Brain pericyte (primary cell): ENCODE measurements around the gene SLC35A2.
A peak's percentile ranks its signal among the peaks of the same experiment; 100 is the strongest.

ENCODE experiments used
- DNase-seq: peaks from one replicate; pipeline ENCODE4 v3.0.0-alpha.2; 2012; ENCODE audit warnings: low read depth, low spot score

The SLC35A2 gene

DNA sequence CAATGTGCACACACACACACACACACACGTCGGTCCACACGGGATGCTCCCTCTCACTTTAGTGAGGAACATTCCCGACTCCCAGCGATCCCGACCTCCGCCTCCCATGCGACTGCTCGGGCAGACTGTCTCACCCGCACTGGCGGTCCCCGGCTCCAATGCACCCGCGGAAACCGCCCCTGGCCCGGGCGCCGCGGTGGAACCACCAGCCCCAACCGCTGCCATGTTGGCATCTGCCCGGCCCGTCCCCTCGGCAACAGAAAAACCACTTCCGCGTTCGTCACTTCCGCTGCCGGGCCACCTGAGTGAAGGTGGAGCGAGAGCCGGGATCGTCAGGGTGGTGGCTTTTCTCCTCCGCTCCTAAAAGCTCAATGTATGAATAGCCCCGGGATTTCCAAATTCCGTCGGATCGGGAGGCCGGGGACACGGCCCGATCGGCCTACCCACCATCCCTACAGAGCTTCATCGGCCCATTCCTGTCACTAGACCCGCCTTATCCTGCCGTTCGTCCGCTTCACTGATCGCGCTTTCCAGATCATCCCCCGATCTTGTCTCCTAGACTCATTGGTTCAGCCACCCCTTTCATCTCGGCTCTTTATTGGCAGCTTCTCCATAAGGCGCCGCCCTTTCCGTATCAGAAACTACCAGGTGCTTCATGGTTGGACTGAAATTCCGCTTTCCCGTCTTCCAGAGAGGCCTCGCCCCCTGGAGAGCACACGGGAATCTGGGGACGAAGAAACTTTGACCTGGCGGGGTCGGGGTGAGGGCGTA is at the start of gene SLC35A2:
Gene SLC35A2, minus strand, starts transcription at position 235 of the 771 bp plus-strand sequence. Its CDS starts 10 bp downstream, at position 225.
- no peak for DNase-seq

- DNase-seq = no peak
Observed at GRCh38 chrX:48960291-48960690, 48.8 kb upstream of the SLC35A2 start.

DNA sequence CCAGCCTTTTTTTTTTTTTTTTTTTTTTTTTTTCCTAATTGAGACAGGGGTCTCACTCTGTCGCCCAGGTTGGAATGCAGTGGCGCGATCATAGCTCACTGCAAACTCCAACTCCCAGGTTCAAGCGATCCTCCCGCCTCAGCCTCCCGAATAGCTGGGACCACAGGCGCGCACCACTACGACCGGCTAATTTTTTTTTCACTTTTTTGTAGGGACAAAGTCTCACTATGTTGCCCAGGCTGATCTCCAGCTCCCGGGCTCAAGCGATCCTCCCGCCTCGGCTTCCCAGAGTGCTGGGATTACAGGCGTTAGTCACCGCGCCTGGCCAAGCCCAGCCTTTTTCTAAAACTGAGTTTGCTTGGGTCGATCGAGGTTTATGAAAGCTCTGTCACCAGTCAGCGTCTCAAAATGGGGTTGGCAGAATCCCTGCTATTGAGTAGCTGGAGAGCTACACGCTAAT is 47.2 kb upstream of the SLC35A2 start:
- no peak for DNase-seq

GRCh38 chrX:48957827-48958634 is 46.6 kb upstream of the SLC35A2 start:
- DNase-seq = peak; percentile 93

GRCh38 chrX:48957477-48957826 is 46.0 kb upstream of the SLC35A2 start, which contains the start of gene OTUD5:
Gene OTUD5 (minus strand): TSS chrX:48957607. CDS start chrX:48957570, 37 bp downstream.
- no peak for DNase-seq

- DNase-seq = no peak
Observed at GRCh38 chrX:48956728-48957414, 45.4 kb upstream of the SLC35A2 start.

- no peak for DNase-seq
Observed at GRCh38 chrX:48948589-48948988, 37.1 kb upstream of the SLC35A2 start.

DNA sequence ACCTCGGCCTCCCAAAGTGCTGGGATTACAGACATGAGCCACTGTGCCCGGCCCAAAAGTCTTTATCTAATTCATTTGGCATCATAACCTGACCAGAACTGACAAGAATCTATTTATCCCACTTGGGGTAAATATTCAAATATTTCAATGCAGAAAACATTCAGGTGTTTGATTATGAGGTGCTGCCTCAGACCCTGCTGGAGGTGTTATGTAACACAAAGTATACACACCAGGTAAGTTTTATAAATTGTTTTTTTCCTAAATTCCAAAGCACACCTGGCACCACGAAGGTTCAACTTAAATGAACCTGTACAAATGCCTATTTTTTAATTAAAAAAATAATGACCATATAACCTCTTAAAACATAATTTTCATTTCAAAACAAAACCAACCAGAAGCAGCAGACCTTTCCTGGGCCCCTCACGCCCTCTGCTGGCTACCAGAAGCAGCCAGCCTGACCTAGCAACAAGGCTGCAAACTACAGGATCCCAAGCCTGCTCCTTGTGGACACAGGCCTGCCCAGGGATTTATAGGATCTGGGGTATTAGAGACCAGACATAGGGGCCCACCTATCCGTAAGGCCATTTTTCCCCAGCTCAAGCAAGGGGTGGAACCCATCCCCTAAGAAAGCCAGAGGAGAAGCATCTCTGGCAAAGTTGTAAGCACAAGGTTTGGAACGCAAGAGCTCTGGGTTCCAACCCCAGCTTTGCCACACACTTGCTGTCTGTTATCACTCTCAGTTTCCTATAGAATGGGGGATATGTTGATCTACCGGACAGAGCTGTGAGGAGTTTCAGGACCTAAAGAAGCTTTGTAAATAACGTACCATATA is 34.3 kb upstream of the SLC35A2 start:
- no peak for DNase-seq

- no peak for DNase-seq
Observed at GRCh38 chrX:48942895-48943294, 31.4 kb upstream of the SLC35A2 start.

DNA sequence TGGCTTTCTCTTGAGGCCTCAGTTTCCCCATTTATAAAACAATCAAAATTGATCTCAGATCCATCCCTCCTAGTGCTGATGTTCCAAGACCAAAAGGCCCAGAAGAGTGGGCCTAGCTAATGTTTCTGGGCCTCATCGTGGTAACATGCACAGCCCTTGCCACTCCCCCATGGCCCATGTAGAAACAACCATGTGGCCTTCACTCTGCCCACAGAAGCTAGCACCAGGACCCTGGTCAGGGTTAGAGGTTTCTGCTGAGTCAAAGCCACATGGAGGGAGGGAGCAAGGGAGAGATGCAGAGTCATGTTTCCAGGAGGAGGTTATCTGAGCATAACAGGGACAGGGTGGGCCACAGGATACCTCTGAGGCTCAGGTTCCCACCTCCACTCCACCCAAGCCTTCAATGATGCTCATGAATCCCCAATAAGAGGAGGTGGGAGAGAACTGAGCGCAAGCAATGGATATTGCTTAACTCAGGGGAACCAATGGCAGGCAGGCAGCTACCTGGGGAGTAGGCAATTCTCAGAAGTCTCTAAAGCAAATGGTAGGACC is 29.0 kb upstream of the SLC35A2 start:
- no peak for DNase-seq

GRCh38 chrX:48939524-48940228 is 28.2 kb upstream of the SLC35A2 start:
- DNase-seq = no peak

- no peak for DNase-seq
Observed at GRCh38 chrX:48938721-48939425, 27.4 kb upstream of the SLC35A2 start.

DNA sequence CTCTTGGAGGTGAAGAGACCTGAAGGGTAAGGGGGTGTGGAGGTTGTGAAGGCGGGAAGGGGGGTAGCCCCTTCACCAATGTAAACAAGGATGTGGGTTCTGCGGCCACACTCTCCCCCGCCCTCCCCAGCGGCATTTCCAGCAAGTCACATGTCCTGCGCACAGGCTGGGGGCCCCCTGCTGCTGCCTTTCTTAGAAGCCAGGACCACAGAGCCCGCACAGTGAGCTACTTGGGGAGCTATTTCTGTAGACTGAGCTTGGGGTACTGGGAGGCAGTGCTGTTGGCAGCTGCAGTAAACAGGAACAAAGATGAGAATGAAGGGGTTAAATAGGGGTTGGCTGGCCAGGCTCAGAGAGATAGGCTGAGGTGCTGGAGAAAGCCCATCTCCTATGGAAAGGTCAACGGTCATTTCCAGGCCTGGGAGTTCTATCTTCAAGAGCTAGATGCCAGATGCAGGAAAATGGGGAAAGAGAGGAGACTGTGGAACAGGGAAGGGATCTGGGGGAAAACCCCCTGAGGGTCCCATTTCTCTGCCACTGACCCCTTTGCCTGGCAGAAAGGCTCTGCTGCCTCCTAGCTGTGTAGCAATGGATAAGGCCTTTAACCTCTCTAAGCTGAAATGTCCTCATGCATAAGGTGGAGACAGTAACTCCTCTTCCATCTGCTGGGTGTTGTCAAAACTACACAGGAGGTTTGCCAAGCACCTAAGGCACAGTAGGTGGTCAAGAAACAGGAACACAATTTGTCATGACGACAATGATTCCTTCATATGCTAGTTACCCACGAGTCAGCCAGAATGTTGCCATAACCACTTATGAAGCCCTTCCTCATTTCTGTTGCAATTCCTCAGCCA is 25.8 kb upstream of the SLC35A2 start:
- DNase-seq = no peak

DNA sequence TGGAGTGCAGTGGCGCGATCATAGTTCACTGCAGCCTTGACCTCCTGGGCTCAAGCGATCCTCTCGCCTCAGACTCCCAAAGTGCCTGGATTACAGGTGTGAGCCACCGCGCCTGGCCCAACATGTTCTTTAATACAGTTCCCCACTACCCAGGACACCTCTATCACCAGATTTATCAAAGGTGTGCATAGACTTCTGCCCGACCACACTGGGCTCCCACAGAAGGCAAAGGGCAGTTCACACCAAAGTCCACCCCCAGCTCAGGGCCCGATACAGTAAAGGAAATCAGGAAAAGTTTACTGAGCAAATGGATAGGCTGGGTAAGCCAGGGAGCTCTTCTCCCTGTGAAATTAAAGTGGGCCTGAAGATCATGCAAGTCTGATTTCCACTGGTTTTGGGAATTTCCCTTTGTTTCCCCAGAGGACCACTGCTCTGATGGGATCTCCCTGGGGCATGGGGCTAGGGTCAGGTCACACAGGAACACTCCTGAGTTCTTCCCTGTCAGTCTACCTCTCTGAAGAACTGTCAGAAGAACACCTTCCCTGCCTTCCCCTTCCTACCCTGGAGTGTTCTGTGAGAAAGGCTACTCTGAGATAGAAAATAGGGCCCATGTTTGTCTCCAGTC is 25.1 kb upstream of the SLC35A2 start:
- DNase-seq = no peak

DNA sequence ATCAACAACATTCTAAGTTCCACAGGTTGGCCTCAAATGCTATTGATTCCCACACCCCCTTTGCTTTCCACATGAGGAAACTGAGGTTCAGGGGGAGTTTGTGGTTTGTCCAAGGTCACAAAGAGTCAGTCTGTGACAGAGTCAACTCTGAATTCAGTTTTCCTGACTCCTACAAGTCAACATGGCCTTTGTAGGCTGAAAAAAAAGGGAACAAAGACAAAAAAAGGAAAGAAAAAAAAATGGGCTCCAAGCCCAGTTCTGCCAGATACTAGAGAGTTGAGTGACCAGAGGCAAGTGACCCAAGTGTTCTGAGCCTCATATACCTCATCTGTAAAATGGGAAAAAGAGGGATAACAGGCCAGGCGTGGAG is 23.8 kb upstream of the SLC35A2 start:
- no peak for DNase-seq

DNA sequence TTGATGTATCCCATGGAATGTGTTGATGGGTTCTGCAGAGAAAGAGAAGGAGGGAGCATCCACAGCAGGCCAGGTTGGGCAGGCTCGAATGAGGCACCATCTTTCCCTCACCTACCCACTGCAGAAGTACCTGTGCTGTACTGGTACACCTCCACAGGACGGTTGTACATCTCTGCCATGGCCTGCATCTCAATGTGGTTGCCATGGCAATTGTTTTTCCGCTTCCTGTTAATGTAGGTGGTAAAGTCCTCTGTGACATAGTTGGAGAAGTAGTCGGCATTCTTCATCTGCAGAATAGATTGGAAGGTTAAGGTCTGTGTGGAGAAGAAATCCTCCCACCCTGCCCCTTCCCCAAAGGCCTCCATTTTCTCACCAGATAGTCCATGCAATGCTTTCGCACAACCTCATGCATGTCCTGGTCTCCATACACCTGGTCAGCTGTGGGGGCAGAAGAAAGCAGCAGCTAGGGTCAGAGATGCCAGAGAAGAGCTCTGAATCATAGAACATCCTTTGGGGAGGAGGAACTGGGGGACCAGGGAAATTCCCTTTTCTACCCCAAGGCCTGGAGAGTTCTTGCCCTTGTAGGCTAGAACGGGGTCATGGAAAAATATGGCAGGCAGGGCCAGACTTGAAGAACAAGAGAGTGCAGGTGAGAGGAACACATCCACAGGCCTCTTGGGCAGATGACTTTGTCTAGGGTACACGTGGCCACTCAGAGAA is 23.3 kb upstream of the SLC35A2 start:
- no peak for DNase-seq

- no peak for DNase-seq
Observed at GRCh38 chrX:48933757-48934156, 22.3 kb upstream of the SLC35A2 start.
